Liver (tissue), 9 donors: Measurements from ENCODE around the gene TCF25. TPM values are rescaled to one million over a fixed set of nuclear protein-coding genes. Genes with fewer than 3 reads are reported as not detected.

ENCODE experiments used
- DNase-seq: peaks from one replicate; pipeline ENCODE4 v3.0.0-alpha.2; 2017; ENCODE audit warnings: low spot score
- H3K27ac ChIP-seq, 2 donors: one replicate each; pipeline ENCODE4 v1.7.0; 2013; ENCODE audit warnings: inconsistent platforms in 2 of 2, low read length in 2 of 2, control low read depth in 1 of 2, low read depth in 1 of 2, mild to moderate bottlenecking in 1 of 2
- H3K27me3 ChIP-seq, 4 donors: one replicate each; pipeline versions ENCODE4 v1.6.1 to v1.7.0; 2013; ENCODE audit warnings: low read length in 3 of 4, inconsistent platforms in 1 of 4, mild to moderate bottlenecking in 1 of 4, moderate library complexity in 1 of 4; ENCODE audit not compliant: control insufficient read depth in 4 of 4, insufficient read depth in 4 of 4
- H3K36me3 ChIP-seq, 4 donors: one replicate each; pipeline versions ENCODE4 v1.6.1 to v1.7.0; 2013; ENCODE audit warnings: low read length in 3 of 4, mild to moderate bottlenecking in 3 of 4, low read depth in 1 of 4, moderate library complexity in 1 of 4; ENCODE audit not compliant: control insufficient read depth in 4 of 4, insufficient read depth in 3 of 4
- H3K4me1 ChIP-seq, 4 donors: one replicate each; pipeline versions ENCODE4 v1.6.1 to v1.7.0; 2013; ENCODE audit warnings: low read length in 3 of 4, mild to moderate bottlenecking in 3 of 4, moderate library complexity in 1 of 4; ENCODE audit not compliant: control insufficient read depth in 4 of 4, insufficient read depth in 4 of 4
- H3K4me3 ChIP-seq, 3 donors: one replicate each; pipeline versions ENCODE4 v1.6.1 to v1.7.0; 2013; ENCODE audit warnings: low read length in 3 of 3, control low read depth in 1 of 3, low read depth in 1 of 3, mild to moderate bottlenecking in 1 of 3
- H3K9ac ChIP-seq, 2 donors: one replicate each; pipeline ENCODE4 v1.7.0; 2013; ENCODE audit warnings: low read length in 2 of 2, mild to moderate bottlenecking in 2 of 2, moderate library complexity in 2 of 2, control low read depth in 1 of 2, low read depth in 1 of 2
- H3K9me3 ChIP-seq, 4 donors: one replicate each; pipeline versions ENCODE4 v1.6.1 to v1.7.0; 2013; ENCODE audit warnings: low read length in 3 of 4; ENCODE audit not compliant: control insufficient read depth in 4 of 4
- CTCF ChIP-seq: fragments of 150-350 bp; IDR thresholded peaks from 2 replicates; pipeline ENCODE4 v1.5.1; 2017; ENCODE audit warnings: improper control_type of control experiment, low read depth, low read length; ENCODE audit not compliant: missing input control
- EGR1 ChIP-seq, 2 donors: IDR thresholded peaks; 2 replicates each; pipeline ENCODE4 v1.6.1; 2016 to 2018; ENCODE audit warnings: antibody characterized with exemption in 2 of 2, low read depth in 2 of 2
- FOXA1 ChIP-seq: IDR thresholded peaks from 2 replicates; pipeline ENCODE4 v1.6.1; 2016; ENCODE audit warnings: antibody characterized with exemption
- GABPA ChIP-seq, 2 donors: IDR thresholded peaks in 1 of 2; conservative IDR thresholded peaks in 1 of 2; 2 replicates each; pipeline ENCODE4 v1.6.1; 2016; ENCODE audit warnings: antibody characterized with exemption in 2 of 2, mild to moderate bottlenecking in 1 of 2, moderate library complexity in 1 of 2
- HNF4G ChIP-seq: IDR thresholded peaks from 2 replicates; pipeline ENCODE4 v1.6.1; 2016; ENCODE audit warnings: antibody characterized with exemption
- MAX ChIP-seq: IDR thresholded peaks from 2 replicates; pipeline ENCODE4 v1.6.1; 2016; ENCODE audit warnings: antibody characterized with exemption
- NR2F2 ChIP-seq: IDR thresholded peaks from 2 replicates; pipeline ENCODE4 v1.6.1; 2016; ENCODE audit warnings: antibody characterized with exemption
- REST ChIP-seq: IDR thresholded peaks from 2 replicates; pipeline ENCODE4 v1.6.1; 2016; ENCODE audit warnings: antibody characterized with exemption, mild to moderate bottlenecking
- SP1 ChIP-seq: IDR thresholded peaks from 2 replicates; pipeline ENCODE4 v1.6.1; 2018; ENCODE audit warnings: antibody characterized with exemption, mild to moderate bottlenecking
- TAF1 ChIP-seq: conservative IDR thresholded peaks from 2 replicates; pipeline ENCODE4 v1.6.1; 2016; ENCODE audit warnings: antibody characterized with exemption, mild to moderate bottlenecking
- YY1 ChIP-seq: IDR thresholded peaks from 2 replicates; pipeline ENCODE4 v1.6.1; 2016; ENCODE audit warnings: antibody characterized with exemption, mild to moderate bottlenecking
- WGBS: extraction: QIAGEN DNeasy Blood & Tissue Kit; methylation state at CpG from one replicate; pipeline ENCODE4 v1.1.7; 2013; 5-methylcytosine and 5-hydroxymethylcytosine counted together
- polyA plus RNA-seq, 2 donors: library from polyadenylated mRNA; stranded (reverse) in 1 of 2; unstranded in 1 of 2; fragments of 200-250 nt in 1 of 2; fragments of >200 nt in 1 of 2; fragmentation: Nextera tagmentation in 1 of 2; extraction: Ambion mirVana in 1 of 2; gene quantifications; one replicate each; pipeline versions ENCODE4 v1.2.1 to v1.2.3, GENCODE V29; 2013 to 2015
- total RNA-seq, 2 donors: library from RNA; depleted of rRNA; stranded (reverse); fragments of >200 nt; gene quantifications; one replicate each; pipeline ENCODE4 v1.2.3, GENCODE V29; 2014
- donor health status: healthy.
- donor health status: healthy.
- donor health status: healthy.
- donor health status: healthy.
- donor health status: healthy.

Gene TCF25
- total and polyA plus RNA-seq, 4 donors, result 59.6 to 98.8 (median 76.8) TPM

- 95% methylated on average over 14 of the region's 14 CpGs for WGBS
- H3K4me3 ChIP-seq, result no peak overlapping the region
- DNase-seq, result no peak
- no peaks in the 10 kb centered on the region for H3K9me3 ChIP-seq
- no peaks in the 10 kb centered on the region for H3K4me1 ChIP-seq
- no peak for TF ChIP-seq SP1
- H3K9ac ChIP-seq, result no peak overlapping the region
- no peaks in the 10 kb centered on the region for H3K27me3 ChIP-seq
- H3K27ac ChIP-seq, result no peak overlapping the region
- H3K36me3 ChIP-seq, result peaks cover 13 to 32% (median 16%) of the 10 kb centered on the region in 4 donors
Observed at GRCh38 chr16:89911375-89911774, 38.0 kb downstream of the TCF25 start.

- Histone ChIP-seq H3K27me3 (no peaks in the 10 kb centered on the region), H3K9me3 (no peaks in the 10 kb centered on the region), H3K9ac (no peak overlapping the region), H3K27ac (no peak overlapping the region), H3K36me3 (peaks cover 8 to 25% (median 8%) of the 10 kb centered on the region in 4 donors), H3K4me1 (no peaks in the 10 kb centered on the region), H3K4me3 (no peak overlapping the region)
- DNase-seq, result no peak
- TF ChIP-seq CTCF, result no peak
- 96% methylated on average over 13 of the region's 13 CpGs for WGBS
Observed at GRCh38 chr16:89912143-89912542, 38.8 kb downstream of the TCF25 start.

GRCh38 chr16:89912627-89913026, 39.2 kb downstream of the TCF25 start:
- Histone ChIP-seq H3K9ac (no peak overlapping the region), H3K4me3 (no peak overlapping the region), H3K9me3 (no peaks in the 10 kb centered on the region), H3K27me3 (no peaks in the 10 kb centered on the region), H3K27ac (no peak overlapping the region), H3K4me1 (no peaks in the 10 kb centered on the region), H3K36me3 (peaks cover 8 to 25% (median 8%) of the 10 kb centered on the region in 4 donors)
- WGBS, result 86% methylated on average over 14 of the region's 14 CpGs
- TF ChIP-seq MAX, result no peak
- TF ChIP-seq REST, result no peak
- TF ChIP-seq FOXA1, result no peak
- no peak for TF ChIP-seq NR2F2
- no peak for TF ChIP-seq HNF4G
- TF ChIP-seq YY1, result no peak
- no peak for TF ChIP-seq GABPA (IDR thresholded peaks at IDR 0.05 in 1 of 2, conservative IDR thresholded peaks at IDR 0.05 in 1 of 2)
- no peak for TF ChIP-seq TAF1
- no peak for TF ChIP-seq EGR1 (IDR thresholded peaks at IDR 0.05; ENCODE audit: low read depth in 2 of 2)
- DNase-seq, result no peak
